ENCODE data around the gene GABBR1. TPM values are rescaled to one million over a fixed set of nuclear protein-coding genes. Genes with fewer than 3 reads are reported as not detected.

The GABBR1 gene
- total RNA-seq, 1 experiment from 2014 or later, result 146 TPM

GRCh38 chr6:29567541-29567940 lies 65.4 kb downstream of the GABBR1 start:
- no peak overlapping the region for H3K4me3 Mint-ChIP-seq
- Histone ChIP-seq H4K20me1 (ENCODE audit: control insufficient read depth, insufficient read depth, insufficient read length) (no peaks in the 10 kb centered on the region), H3K14ac (ENCODE audit: insufficient read depth, low read length) (no peak overlapping the region), H2AFZ (ENCODE audit: low read length) (no peak overlapping the region), H2BK120ac (ENCODE audit: low read depth, low read length, poor library complexity, severe bottlenecking) (no peak overlapping the region), H3K9ac (ENCODE audit: extremely low read depth, insufficient read length, low read length) (no peak overlapping the region), H3K79me2 (ENCODE audit: insufficient read depth, low read length) (no peaks in the 10 kb centered on the region), H3K4me2 (ENCODE audit: insufficient read depth, insufficient read length, low read length) (no peak overlapping the region), H2AK5ac (ENCODE audit: insufficient read length, low read length) (no peak overlapping the region), H3K27me3 (ENCODE audit: insufficient read depth, low read length) (no peaks in the 10 kb centered on the region), H3K4ac (ENCODE audit: low read depth, low read length) (no peak overlapping the region), H4K91ac (ENCODE audit: insufficient read length, low read depth, low read length) (no peak overlapping the region), H2BK5ac (ENCODE audit: insufficient read length, low read length) (no peak overlapping the region), H4K5ac (ENCODE audit: insufficient read length, low read depth, low read length) (no peak overlapping the region), H4K8ac (replicated peaks; ENCODE audit: insufficient read length, low read depth, low read length) (no peak overlapping the region), H3K23me2 (ENCODE audit: insufficient read length, low read depth, low read length, poor library complexity, severe bottlenecking) (no peaks in the 10 kb centered on the region), H3K79me1 (ENCODE audit: insufficient read depth, low read depth, low read length, poor library complexity, severe bottlenecking) (no peaks in the 10 kb centered on the region), H3K18ac (ENCODE audit: insufficient read length, low read depth, low read length) (no peak overlapping the region), H3K4me1 (ENCODE audit: insufficient read depth, low read length) (no peaks in the 10 kb centered on the region), H3K9me3 (ENCODE audit: control insufficient read depth, low read depth, low read length) (no peaks in the 10 kb centered on the region), H3K23ac (ENCODE audit: insufficient read length, low read depth, low read length) (no peak overlapping the region), H2BK15ac (ENCODE audit: low read depth, low read length) (no peak overlapping the region), H2BK12ac (ENCODE audit: insufficient read length, low read depth, low read length) (no peak overlapping the region), H3K56ac (ENCODE audit: insufficient read length, low read depth, low read length) (no peak overlapping the region), H3T11ph (ENCODE audit: low read length) (no peak overlapping the region), H2BK20ac (ENCODE audit: low read depth, low read length, poor library complexity, severe bottlenecking) (no peak overlapping the region), H3K27ac (ENCODE audit: insufficient read length, low read depth, low read length) (no peak overlapping the region)
- no CpG with 5 or more reads among the region's 2 CpGs for WGBS (ENCODE audit: extremely low coverage, insufficient read length, low lambda C conversion rate)
- H3K36me3 Mint-ChIP-seq (ENCODE audit: insufficient read depth in 1 of 3, low read depth in 3 of 3), result no peaks in the 10 kb centered on the region; a peak in 1 of 7 replicates
- H3K27ac Mint-ChIP-seq, result no peak overlapping the region
- no peaks in the 10 kb centered on the region for H3K9me3 Mint-ChIP-seq
- DNase-seq, result no peak
- TF ChIP-seq, protein P1, sequence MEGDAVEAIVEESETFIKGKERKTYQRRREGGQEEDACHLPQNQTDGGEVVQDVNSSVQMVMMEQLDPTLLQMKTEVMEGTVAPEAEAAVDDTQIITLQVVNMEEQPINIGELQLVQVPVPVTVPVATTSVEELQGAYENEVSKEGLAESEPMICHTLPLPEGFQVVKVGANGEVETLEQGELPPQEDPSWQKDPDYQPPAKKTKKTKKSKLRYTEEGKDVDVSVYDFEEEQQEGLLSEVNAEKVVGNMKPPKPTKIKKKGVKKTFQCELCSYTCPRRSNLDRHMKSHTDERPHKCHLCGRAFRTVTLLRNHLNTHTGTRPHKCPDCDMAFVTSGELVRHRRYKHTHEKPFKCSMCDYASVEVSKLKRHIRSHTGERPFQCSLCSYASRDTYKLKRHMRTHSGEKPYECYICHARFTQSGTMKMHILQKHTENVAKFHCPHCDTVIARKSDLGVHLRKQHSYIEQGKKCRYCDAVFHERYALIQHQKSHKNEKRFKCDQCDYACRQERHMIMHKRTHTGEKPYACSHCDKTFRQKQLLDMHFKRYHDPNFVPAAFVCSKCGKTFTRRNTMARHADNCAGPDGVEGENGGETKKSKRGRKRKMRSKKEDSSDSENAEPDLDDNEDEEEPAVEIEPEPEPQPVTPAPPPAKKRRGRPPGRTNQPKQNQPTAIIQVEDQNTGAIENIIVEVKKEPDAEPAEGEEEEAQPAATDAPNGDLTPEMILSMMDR (conservative IDR thresholded peaks at IDR 0.05), result no peak
- H3K27me3 Mint-ChIP-seq (ENCODE audit: low read depth), result peaks cover 8% of the 10 kb centered on the region
- H3K4me1 Mint-ChIP-seq, result no peaks in the 10 kb centered on the region
